Measurements from ENCODE around the gene CLIP2. TPM values are rescaled to one million over a fixed set of nuclear protein-coding genes. Genes with fewer than 3 reads are reported as not detected.

CLIP2 gene
- total RNA-seq, 1 experiment from 2014 or later, result 37.9 TPM

DNA sequence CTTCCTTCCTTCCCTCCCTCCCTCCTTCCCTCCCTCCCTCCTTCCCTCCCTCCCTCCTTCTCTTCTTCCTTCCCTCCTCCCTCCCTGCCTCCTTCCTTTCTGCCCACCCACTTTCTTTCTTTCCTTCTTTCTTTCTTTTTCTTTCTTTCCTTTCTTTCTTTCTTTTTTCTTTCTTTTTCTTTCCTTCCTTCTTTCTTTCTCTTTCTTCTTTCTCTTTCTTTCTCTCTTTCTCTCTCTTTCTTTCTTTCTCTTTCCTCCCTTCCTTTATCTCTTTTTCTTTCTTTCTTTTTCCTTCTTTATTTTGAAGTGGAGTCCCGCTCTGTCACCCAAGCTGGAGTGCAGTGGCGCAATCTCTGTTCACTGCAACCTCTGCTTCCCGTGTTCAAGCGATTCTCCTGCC is 130.8 kb downstream of the CLIP2 start:
- TF ChIP-seq EZH2 (IDR thresholded peaks at IDR 0.05; ENCODE audit: low read depth), result no peak
- TF ChIP-seq, protein P1, sequence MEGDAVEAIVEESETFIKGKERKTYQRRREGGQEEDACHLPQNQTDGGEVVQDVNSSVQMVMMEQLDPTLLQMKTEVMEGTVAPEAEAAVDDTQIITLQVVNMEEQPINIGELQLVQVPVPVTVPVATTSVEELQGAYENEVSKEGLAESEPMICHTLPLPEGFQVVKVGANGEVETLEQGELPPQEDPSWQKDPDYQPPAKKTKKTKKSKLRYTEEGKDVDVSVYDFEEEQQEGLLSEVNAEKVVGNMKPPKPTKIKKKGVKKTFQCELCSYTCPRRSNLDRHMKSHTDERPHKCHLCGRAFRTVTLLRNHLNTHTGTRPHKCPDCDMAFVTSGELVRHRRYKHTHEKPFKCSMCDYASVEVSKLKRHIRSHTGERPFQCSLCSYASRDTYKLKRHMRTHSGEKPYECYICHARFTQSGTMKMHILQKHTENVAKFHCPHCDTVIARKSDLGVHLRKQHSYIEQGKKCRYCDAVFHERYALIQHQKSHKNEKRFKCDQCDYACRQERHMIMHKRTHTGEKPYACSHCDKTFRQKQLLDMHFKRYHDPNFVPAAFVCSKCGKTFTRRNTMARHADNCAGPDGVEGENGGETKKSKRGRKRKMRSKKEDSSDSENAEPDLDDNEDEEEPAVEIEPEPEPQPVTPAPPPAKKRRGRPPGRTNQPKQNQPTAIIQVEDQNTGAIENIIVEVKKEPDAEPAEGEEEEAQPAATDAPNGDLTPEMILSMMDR (conservative IDR thresholded peaks at IDR 0.05), result no peak
- Histone ChIP-seq H4K20me1 (ENCODE audit: insufficient read depth) (no peaks in the 10 kb centered on the region), H3K36me3 (ENCODE audit: low read depth) (no peaks in the 10 kb centered on the region), H3K27me3 (ENCODE audit: insufficient read depth, low read depth) (no peaks in the 10 kb centered on the region), H3K9me2 (ENCODE audit: insufficient read depth) (no peaks in the 10 kb centered on the region), H3K4me2 (no peak overlapping the region), H3K4me3 (no peak overlapping the region), H3F3A (ENCODE audit: insufficient read depth, low read depth) (peaks cover 13% of the 10 kb centered on the region; the same call in 1 of the 2 replicates), H3K4me1 (replicated peaks; ENCODE audit: insufficient read depth) (no peaks in the 10 kb centered on the region), H3K27ac (no peak overlapping the region), H3K9me3 (ENCODE audit: insufficient read depth, low read depth) (no peaks in the 10 kb centered on the region), H3K79me2 (ENCODE audit: low read depth) (no peaks in the 10 kb centered on the region), H2AFZ (no peak overlapping the region)
- ChIA-PET POLR2A (ENCODE audit: unreplicated experiment) (interaction anchor here (0.5 kb wide), 1 partner anchor 160 kb away, joined by 3 read pairs; no protein-coding TSS in a partner anchor), CTCF (interaction anchor here (0.5 kb wide), 1 partner anchor 40 kb away, joined by 3 read pairs; no protein-coding TSS in a partner anchor)
- BruUV-seq (replicated peaks), result no TSS peak
- intact Hi-C loops (cut with micrococcal nuclease; ENCODE audit: unreplicated experiment), result loop anchor here (10.0 kb wide), 1 partner anchor 265 kb away; no protein-coding TSS in a partner anchor
- no peak for DNase-seq

DNA sequence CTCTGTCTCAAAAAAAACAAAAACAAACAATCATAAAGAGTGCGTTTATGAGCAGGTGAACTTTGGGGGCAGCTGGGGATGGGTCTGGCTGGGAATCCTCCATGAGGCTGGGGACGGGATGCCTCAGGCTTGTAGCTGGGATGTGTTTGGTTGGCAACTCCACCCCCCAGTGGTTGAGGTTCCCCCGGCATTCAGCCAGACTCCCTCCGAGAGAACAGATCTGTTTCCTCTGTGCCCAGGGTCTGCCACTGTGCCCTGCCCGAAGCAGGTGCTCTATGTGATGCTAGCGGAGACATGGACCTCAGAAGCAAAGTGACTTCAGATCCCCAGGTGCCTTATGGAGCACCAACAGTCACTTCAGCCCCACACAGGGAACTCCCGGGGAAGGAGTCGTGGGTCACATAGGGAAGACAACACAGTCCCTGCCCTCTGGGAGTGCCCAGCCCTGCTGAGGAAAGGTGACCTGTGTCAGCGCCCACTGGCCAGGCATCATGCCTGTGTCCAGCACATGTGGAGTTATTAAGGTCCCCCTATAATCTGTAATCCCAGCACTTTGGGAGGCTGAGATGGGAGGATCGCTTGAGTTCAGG is 135.2 kb downstream of the CLIP2 start:
- Histone ChIP-seq H3K4me3 (no peak overlapping the region), H3K36me3 (ENCODE audit: low read depth) (no peaks in the 10 kb centered on the region), H3K4me1 (replicated peaks; ENCODE audit: insufficient read depth) (no peaks in the 10 kb centered on the region), H3K79me2 (ENCODE audit: low read depth) (no peaks in the 10 kb centered on the region), H3K9me3 (ENCODE audit: insufficient read depth, low read depth) (no peaks in the 10 kb centered on the region), H2AFZ (no peak overlapping the region), H3F3A (ENCODE audit: insufficient read depth, low read depth) (peaks cover 3% of the 10 kb centered on the region; the same call in 1 of the 2 replicates), H3K9me2 (ENCODE audit: insufficient read depth) (no peaks in the 10 kb centered on the region), H3K27ac (no peak overlapping the region), H4K20me1 (ENCODE audit: insufficient read depth) (no peaks in the 10 kb centered on the region), H3K4me2 (no peak overlapping the region), H3K27me3 (ENCODE audit: insufficient read depth, low read depth) (no peaks in the 10 kb centered on the region)
- no TSS peak for BruUV-seq (replicated peaks)
- TF ChIP-seq, protein P1 (conservative IDR thresholded peaks at IDR 0.05), result no peak
- TF ChIP-seq EZH2 (IDR thresholded peaks at IDR 0.05; ENCODE audit: low read depth), result no peak
- DNase-seq, result no peak
- ChIA-PET CTCF (no interaction called here), POLR2A (ENCODE audit: unreplicated experiment) (no interaction called here)
- intact Hi-C loops (cut with micrococcal nuclease; ENCODE audit: unreplicated experiment), result loop anchor here (10.0 kb wide), 1 partner anchor 260 kb away; no protein-coding TSS in a partner anchor

DNA sequence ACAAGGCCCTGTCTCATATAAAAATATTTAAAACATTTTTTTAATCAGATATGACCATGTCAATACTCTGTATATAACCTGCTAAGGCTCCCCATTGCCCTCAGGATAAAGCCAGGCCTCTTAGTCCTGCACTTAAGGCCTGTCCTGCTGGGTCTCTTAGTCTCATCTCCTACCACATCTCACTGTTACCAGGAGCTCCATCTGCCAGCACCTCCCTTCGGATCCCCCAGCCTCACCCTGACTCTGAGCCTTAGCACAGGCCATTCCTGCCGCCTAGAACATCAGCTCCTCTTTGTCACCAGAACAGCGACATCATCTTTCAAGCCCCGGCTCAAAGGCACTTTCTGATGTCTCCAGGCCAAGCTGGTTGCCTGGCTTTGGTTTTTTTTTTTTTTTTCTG is 138.8 kb downstream of the CLIP2 start:
- intact Hi-C loops (cut with micrococcal nuclease; ENCODE audit: unreplicated experiment), result loop anchor here (10.0 kb wide), 1 partner anchor 257 kb away; no protein-coding TSS in a partner anchor
- no peak for DNase-seq
- POLR2A ChIA-PET (ENCODE audit: unreplicated experiment), result interaction anchor here (0.7 kb wide), 1 partner anchor 449 kb away, joined by 5 read pairs; no protein-coding TSS in a partner anchor

More for the DNA sequence above, 138.8 kb downstream of the CLIP2 start:
- no peaks in the 10 kb centered on the region for H3K36me3 ChIP-seq (ENCODE audit: low read depth)
- BruUV-seq (replicated peaks), result no TSS peak
- no peaks in the 10 kb centered on the region for H3F3A ChIP-seq (ENCODE audit: insufficient read depth, low read depth)
- H3K4me2 ChIP-seq, result no peak overlapping the region
- H3K79me2 ChIP-seq (ENCODE audit: low read depth), result no peaks in the 10 kb centered on the region
- H3K9me3 ChIP-seq (ENCODE audit: insufficient read depth, low read depth), result no peaks in the 10 kb centered on the region
- CTCF ChIA-PET, result no interaction called here
- TF ChIP-seq EZH2 (IDR thresholded peaks at IDR 0.05; ENCODE audit: low read depth), result no peak
- TF ChIP-seq, protein P1 (conservative IDR thresholded peaks at IDR 0.05), result no peak
- no peak overlapping the region for H2AFZ ChIP-seq
- no peaks in the 10 kb centered on the region for H4K20me1 ChIP-seq (ENCODE audit: insufficient read depth)
- H3K4me3 ChIP-seq, result no peak overlapping the region
- no peaks in the 10 kb centered on the region for H3K4me1 ChIP-seq (replicated peaks; ENCODE audit: insufficient read depth)
- H3K9me2 ChIP-seq (ENCODE audit: insufficient read depth), result no peaks in the 10 kb centered on the region
- H3K27me3 ChIP-seq (ENCODE audit: insufficient read depth, low read depth), result no peaks in the 10 kb centered on the region
- no peak overlapping the region for H3K27ac ChIP-seq

Data from PC-9 (cell line).